Esophagus muscularis mucosa (tissue), 3 donors: ENCODE results near the gene ARID1B.

Experiments used
- POLR2A ChIP-seq: fragments of 450-650 bp; IDR thresholded peaks from one replicate; pipeline ENCODE4 v1.6.1; 2017; ENCODE audit warnings: antibody characterized with exemption, moderate library complexity, mild to moderate bottlenecking, low read depth
- POLR2AphosphoS5 ChIP-seq, 2 donors: sonication (generic); formaldehyde crosslinking; IDR thresholded peaks; one replicate each; pipeline ENCODE4 v1.6.1; 2017; ENCODE audit warnings: antibody characterized with exemption in 2 of 2
- TF ChIP-seq, protein P1 (sequence below), 3 experiments: fragments of 200-600 bp in 2 of 3; fragments of 450-650 bp in 1 of 3; sonication (generic) in 2 of 3; IDR thresholded peaks; one replicate each; pipeline ENCODE4 v1.5.1; 2017 to 2019; ENCODE audit warnings: antibody characterized with exemption in 3 of 3, mild to moderate bottlenecking in 2 of 3, moderate library complexity in 1 of 3

DNA sequence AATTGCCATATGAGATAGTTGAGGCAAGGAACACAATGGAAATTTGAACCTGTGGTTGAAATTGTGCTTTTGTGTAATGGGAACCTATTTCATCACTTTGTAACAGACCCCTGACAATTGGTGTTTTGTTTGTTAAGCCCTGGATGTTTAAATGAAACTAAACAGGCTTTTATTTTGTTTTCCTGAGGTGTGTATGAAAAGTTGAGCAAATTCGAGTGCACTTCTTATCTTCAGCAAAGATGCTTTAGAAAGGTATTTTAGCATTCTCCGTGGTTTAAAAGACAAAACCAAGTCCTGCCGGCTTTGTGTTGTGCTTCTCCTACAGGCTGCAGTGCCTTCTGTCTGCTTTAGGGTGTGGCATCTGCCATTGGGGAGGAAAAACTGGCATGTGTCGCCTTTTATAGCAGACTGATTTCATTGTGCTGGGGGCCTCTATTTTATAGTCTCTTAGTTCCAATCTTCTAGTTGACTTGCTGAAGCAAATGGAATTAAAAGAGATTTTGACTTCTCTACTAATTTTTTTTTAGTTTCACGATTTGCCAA lies 2.2 kb upstream of the ARID1B start:
- TF ChIP-seq, protein P1, sequence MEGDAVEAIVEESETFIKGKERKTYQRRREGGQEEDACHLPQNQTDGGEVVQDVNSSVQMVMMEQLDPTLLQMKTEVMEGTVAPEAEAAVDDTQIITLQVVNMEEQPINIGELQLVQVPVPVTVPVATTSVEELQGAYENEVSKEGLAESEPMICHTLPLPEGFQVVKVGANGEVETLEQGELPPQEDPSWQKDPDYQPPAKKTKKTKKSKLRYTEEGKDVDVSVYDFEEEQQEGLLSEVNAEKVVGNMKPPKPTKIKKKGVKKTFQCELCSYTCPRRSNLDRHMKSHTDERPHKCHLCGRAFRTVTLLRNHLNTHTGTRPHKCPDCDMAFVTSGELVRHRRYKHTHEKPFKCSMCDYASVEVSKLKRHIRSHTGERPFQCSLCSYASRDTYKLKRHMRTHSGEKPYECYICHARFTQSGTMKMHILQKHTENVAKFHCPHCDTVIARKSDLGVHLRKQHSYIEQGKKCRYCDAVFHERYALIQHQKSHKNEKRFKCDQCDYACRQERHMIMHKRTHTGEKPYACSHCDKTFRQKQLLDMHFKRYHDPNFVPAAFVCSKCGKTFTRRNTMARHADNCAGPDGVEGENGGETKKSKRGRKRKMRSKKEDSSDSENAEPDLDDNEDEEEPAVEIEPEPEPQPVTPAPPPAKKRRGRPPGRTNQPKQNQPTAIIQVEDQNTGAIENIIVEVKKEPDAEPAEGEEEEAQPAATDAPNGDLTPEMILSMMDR (IDR thresholded peaks at IDR 0.05), result peak in 1 of 3 experiments; percentile 12
- no peak for TF ChIP-seq POLR2AphosphoS5 (IDR thresholded peaks at IDR 0.05)
- TF ChIP-seq POLR2A, result no peak
